CD4-positive, alpha-beta T cell treated with Interleukin-6 at 100 ng/mL for 8 hours (primary cell): Measurements from ENCODE around the gene HLA-DPB1.

ENCODE experiments used
- DNase-seq: peaks from one replicate; pipeline ENCODE4 v3.0.0-alpha.2; 2020; ENCODE audit warnings: mixed read lengths, low spot score

HLA-DPB1 gene

GRCh38 chr6:33104887-33105286 is 29.1 kb downstream of the HLA-DPB1 start:
- DNase-seq = no peak

DNA sequence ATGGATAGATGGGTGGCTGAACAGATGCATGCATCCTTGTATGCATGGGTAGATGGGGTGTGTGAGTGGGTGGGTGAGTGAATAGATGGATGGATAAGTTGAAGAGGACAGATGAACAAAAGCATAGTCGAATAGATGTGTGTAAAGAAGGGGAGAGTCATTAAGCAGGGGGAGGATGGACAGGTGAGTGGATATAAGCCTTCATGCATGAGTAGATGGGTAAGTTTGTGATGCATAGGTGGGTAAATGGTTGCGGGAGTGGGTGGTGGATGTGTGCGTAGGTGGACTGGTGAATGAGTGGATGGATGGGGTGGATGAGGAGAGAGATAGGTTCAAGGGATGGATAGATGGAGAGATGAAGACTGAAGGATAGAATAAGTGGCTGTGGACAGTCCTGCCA is 29.6 kb downstream of the HLA-DPB1 start:
- DNase-seq = no peak

GRCh38 chr6:33105916-33106871 is 30.4 kb downstream of the HLA-DPB1 start:
- no peak for DNase-seq

DNA sequence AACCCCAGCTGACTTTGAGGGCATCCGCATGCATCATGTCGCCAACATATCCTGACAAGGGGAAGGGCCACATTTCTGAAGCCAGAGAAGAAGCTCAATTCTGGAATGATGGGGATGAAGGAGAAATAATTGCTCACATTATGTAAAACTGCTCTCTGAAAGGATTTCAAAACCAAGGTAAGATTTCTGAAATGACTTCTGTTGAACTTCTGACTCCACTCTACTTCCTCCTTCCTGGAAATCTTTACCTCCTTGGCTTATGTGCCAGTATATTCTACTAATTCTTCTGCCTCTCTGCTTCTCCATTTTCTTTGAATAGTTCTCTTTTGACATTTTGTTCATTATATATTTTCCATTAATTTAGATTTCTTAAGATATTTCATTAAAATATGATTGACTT is 31.9 kb downstream of the HLA-DPB1 start:
- DNase-seq = no peak

DNA sequence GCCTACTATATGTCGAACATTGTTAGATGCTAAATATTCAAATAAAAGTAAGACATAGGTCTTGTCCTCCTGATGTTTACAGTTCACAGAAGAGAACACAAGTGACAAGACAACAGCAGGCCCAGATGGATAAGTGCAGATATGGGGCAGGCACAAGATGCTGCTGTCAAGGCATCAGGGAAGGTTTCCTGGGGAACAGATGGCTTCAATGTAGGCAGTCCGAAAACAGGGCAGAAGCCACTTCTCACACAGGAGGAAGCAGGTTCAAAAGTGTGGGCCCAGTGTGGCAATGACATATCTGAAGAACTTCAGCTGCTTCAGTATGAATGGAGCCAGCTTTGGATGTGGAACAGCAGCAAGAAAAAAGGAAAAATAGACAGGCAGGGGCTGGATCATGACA is 32.5 kb downstream of the HLA-DPB1 start:
- no peak for DNase-seq

GRCh38 chr6:33112148-33112547 is 36.4 kb downstream of the HLA-DPB1 start:
- DNase-seq = peak; percentile 22

GRCh38 chr6:33113755-33114154 is 38.0 kb downstream of the HLA-DPB1 start:
- DNase-seq = no peak

DNA sequence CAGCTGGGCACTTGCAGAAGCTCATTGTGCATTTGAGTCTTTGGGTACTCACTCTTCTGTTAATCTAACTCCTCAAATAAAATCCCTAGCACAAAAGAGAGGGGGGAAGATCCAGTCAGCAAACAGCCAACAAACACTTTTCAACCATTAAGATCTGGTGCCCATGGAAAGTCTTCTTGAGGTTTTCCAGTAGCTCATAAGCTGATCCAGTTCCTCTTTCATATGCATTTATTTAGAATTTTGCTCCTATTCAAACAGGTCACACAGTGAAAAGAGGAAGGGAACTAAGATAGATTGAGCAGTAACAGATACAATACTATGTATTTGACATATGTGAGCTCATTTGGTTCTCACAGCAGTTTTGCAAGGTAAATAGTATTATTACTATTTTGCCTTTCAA is 38.6 kb downstream of the HLA-DPB1 start:
- no peak for DNase-seq

- DNase-seq = no peak
These were observed 40.6 kb downstream of the HLA-DPB1 start for GRCh38 chr6:33116417-33116816.

DNA sequence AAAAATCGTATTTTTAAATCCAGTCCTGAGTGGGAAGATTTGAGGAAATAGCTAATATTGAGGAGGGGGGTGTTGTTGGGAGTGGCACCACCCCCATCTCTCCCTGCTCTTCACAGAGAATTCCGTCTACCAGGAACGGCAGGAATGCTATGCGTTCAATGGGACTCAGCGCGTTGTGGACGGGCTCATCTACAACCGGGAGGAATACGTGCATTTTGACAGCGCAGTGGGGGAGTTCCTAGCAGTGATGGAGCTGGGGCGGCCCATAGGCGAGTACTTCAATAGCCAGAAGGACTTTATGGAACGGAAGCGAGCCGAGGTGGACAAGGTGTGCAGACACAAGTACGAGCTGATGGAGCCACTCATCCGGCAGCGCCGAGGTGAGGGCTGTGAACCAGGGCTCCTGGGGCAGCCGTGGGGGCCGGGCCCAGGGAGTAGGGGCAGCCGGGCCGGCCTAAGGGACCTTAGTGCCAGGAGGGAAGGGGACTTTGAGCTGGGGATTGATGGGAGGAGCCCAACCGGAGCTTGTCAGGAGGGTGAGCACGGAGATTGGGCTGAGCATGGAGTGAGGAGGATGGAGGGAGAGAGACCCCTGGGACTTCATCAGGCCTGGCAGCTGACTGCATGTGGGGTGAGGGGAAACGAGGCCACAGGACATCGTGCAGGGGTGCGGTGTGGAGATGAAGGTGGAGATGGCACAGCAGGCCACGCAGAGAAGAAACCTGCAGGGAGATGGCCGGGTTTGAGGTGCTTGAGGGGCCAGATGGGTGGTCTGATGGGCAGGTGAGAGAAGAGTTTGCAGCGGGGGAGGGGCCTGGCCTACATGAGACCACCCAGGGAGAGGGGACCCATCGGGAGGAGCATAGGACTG is 41.3 kb downstream of the HLA-DPB1 start:
- no peak for DNase-seq

- no peak for DNase-seq
These were observed 42.1 kb downstream of the HLA-DPB1 start for GRCh38 chr6:33117811-33118277.

GRCh38 chr6:33118525-33119123 is 42.8 kb downstream of the HLA-DPB1 start:
- peak; percentile 64 for DNase-seq

GRCh38 chr6:33120001-33120400 is 44.2 kb downstream of the HLA-DPB1 start:
- DNase-seq = no peak

DNA sequence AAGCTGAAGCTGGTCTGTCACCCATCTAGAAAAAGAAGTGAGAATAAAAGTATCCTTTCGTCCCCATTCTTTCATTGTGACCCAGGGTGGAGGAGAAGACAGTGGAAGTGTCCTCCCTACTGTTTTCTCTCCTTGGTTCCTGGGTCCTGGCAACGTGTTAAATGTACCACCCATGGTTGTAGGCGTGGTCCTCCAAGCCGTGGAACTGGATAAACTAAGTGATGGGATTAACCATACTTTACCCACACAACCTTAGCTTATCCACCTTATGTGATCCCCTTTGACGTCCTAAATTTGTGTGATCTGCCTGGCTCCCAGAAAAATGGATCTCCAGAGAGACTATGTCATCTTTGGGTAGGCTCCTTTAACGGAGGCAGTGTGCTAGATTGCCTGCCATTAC is 47.4 kb downstream of the HLA-DPB1 start:
- DNase-seq = no peak

- DNase-seq = no peak
These were observed 48.1 kb downstream of the HLA-DPB1 start for GRCh38 chr6:33123732-33124524.

- DNase-seq = no peak
These were observed 48.7 kb downstream of the HLA-DPB1 start for GRCh38 chr6:33124525-33124901.

DNA sequence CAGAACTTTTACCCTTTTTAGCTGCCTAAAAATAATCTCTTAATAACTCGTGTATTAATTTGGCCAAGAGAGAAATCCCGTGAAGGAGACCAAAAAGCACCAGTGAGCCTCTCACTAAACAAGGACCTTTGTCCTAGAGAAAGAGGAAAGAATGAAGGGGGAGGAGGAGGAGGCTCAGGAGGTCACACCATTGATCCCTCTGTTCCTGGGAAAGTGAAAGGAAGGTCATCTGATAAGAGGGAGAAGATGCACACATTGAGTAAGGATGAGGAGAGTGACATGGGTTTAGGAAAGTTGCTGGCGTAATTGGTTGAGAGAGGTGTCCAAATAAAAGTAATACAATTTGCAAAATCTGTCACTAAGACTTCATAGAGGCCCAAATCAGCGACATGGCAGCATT is 49.2 kb downstream of the HLA-DPB1 start:
- DNase-seq = no peak

- DNase-seq = peak; percentile 30
These were observed 50.4 kb downstream of the HLA-DPB1 start for GRCh38 chr6:33126101-33126714.

- DNase-seq = no peak
These were observed 52.5 kb downstream of the HLA-DPB1 start for GRCh38 chr6:33128318-33128717.

DNA sequence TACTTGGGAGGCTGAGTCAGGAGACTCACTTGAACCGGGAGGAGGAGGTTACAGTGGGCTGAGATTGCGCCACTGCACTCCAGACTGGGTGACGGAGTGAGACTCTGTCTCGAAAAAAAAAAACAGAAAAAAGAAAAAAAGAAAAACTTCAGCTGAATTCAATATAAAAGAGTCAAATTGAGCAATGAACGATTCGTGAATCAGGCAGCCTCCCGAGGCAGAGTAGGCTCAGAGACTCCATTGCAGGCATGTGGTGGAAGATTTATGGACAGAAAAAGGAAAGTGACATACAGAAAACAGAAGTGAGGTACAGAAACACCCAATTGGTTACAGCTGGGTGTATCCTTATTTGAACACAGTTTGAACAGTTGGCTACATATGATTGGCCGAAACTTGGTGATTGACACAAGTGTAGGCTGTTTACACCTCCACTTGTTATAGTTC is 56.3 kb downstream of the HLA-DPB1 start:
- no peak for DNase-seq

DNA sequence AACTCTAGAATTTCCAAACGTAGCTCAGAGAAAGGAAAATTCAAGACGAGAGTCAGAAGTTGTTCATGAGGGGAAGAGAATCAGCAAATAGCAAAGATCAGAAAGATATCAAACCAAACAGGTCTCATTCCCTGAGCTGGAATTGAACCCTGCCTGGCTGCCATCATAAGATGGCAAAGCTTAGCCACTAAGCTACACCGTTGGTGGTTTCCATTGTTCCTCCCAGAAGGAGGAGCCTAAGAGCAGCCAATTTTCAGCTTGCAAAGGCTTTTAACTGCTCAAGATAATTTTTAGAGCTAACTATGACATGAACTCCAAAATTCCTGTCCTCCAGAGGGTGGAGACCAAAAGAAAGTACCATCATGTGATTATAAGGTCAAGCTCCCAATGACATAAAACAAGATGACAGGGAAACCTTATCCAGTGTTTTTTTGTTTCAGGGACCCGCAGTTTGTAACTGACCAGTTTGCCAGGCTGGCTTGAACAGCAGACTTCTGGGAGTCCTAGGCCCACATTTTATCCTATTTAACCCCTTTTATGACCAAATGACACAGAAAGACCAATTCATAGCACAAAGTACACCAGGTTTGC is 60.6 kb downstream of the HLA-DPB1 start:
- no peak for DNase-seq
